HL-60 (cell line): ENCODE measurements around the gene USP36.

Experiments
- DNase-seq, 2 experiments: peaks; one replicate each; pipeline ENCODE4 v3.0.0-alpha.2; 2010 to 2020; ENCODE audit warnings: low read depth in 1 of 2, low spot score in 1 of 2
- H3K27ac ChIP-seq: fragments of 250-450 bp; sonication (Bioruptor Pico); replicated peaks from 2 replicates; pipeline ENCODE4 v1.5.1; 2020; ENCODE audit warnings: mild to moderate bottlenecking, moderate library complexity
- H3K27me3 ChIP-seq: fragments of 250-450 bp; sonication (Bioruptor Pico); 2 replicates; pipeline ENCODE4 v1.5.1; 2021; ENCODE audit warnings: mild to moderate bottlenecking, moderate library complexity; ENCODE audit not compliant: insufficient read depth, poor library complexity, severe bottlenecking
- H3K4me3 ChIP-seq: replicated peaks from 2 replicates; pipeline ENCODE4 v1.5.1; 2011; ENCODE audit warnings: mild to moderate bottlenecking, control low read depth, low read length; ENCODE audit not compliant: insufficient read depth
- GABPA ChIP-seq: IDR thresholded peaks from 2 replicates; pipeline ENCODE4 v1.6.1; 2012; ENCODE audit warnings: low read depth
- POLR2AphosphoS5 ChIP-seq: IDR thresholded peaks from 2 replicates; pipeline ENCODE4 v1.6.1; 2012; ENCODE audit warnings: low read depth
- SPI1 ChIP-seq: IDR thresholded peaks from 2 replicates; pipeline ENCODE4 v1.6.1; 2012; ENCODE audit warnings: low read depth, mild to moderate bottlenecking, borderline replicate concordance
- TF ChIP-seq, protein P1 (sequence below): IDR thresholded peaks from 2 replicates; pipeline ENCODE4 v1.6.1; 2012; ENCODE audit warnings: low read depth; ENCODE audit not compliant: insufficient replicate concordance
- TF ChIP-seq, protein P2 (sequence below): IDR thresholded peaks from one replicate; pipeline ENCODE4 v1.5.1; 2011; ENCODE audit warnings: low read length, control low read depth, inconsistent platforms; ENCODE audit not compliant: insufficient read depth

Gene USP36

DNA sequence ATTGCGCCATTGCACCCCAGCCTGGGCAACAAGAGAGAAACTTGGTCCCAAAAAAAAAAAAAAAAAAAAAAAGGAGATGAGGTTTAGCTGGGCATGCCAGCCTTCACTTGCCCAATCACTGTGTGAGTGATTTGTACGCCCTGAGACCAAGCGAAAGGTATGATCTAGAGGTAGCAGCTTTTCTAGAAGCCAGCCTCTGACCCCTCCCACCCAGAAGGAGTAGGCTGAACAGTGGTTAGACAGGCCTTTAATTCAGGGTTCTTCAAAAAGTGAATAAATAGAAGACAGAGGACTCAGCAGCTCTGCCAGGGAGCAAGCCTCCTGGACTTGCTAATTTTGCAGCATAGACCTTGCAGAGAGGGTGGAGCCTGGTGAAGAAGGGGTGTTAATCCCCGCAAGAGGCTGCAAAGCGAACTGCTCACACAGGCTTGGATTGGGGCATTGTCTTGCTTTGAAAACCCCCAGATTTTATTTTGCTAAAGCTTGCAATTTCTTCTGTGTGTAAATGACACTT, 51.4 kb downstream of the USP36 start:
- DNase-seq: no peak
- Histone ChIP-seq H3K4me3 (no peak overlapping the region), H3K27ac (no peak overlapping the region), H3K27me3 (no peaks in the 10 kb centered on the region)
- TF ChIP-seq, protein P1, sequence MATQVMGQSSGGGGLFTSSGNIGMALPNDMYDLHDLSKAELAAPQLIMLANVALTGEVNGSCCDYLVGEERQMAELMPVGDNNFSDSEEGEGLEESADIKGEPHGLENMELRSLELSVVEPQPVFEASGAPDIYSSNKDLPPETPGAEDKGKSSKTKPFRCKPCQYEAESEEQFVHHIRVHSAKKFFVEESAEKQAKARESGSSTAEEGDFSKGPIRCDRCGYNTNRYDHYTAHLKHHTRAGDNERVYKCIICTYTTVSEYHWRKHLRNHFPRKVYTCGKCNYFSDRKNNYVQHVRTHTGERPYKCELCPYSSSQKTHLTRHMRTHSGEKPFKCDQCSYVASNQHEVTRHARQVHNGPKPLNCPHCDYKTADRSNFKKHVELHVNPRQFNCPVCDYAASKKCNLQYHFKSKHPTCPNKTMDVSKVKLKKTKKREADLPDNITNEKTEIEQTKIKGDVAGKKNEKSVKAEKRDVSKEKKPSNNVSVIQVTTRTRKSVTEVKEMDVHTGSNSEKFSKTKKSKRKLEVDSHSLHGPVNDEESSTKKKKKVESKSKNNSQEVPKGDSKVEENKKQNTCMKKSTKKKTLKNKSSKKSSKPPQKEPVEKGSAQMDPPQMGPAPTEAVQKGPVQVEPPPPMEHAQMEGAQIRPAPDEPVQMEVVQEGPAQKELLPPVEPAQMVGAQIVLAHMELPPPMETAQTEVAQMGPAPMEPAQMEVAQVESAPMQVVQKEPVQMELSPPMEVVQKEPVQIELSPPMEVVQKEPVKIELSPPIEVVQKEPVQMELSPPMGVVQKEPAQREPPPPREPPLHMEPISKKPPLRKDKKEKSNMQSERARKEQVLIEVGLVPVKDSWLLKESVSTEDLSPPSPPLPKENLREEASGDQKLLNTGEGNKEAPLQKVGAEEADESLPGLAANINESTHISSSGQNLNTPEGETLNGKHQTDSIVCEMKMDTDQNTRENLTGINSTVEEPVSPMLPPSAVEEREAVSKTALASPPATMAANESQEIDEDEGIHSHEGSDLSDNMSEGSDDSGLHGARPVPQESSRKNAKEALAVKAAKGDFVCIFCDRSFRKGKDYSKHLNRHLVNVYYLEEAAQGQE: no peak
- TF ChIP-seq GABPA (no peak), POLR2AphosphoS5 (no peak), SPI1 (no peak)
- TF ChIP-seq, protein P2, sequence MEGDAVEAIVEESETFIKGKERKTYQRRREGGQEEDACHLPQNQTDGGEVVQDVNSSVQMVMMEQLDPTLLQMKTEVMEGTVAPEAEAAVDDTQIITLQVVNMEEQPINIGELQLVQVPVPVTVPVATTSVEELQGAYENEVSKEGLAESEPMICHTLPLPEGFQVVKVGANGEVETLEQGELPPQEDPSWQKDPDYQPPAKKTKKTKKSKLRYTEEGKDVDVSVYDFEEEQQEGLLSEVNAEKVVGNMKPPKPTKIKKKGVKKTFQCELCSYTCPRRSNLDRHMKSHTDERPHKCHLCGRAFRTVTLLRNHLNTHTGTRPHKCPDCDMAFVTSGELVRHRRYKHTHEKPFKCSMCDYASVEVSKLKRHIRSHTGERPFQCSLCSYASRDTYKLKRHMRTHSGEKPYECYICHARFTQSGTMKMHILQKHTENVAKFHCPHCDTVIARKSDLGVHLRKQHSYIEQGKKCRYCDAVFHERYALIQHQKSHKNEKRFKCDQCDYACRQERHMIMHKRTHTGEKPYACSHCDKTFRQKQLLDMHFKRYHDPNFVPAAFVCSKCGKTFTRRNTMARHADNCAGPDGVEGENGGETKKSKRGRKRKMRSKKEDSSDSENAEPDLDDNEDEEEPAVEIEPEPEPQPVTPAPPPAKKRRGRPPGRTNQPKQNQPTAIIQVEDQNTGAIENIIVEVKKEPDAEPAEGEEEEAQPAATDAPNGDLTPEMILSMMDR: no peak

DNA sequence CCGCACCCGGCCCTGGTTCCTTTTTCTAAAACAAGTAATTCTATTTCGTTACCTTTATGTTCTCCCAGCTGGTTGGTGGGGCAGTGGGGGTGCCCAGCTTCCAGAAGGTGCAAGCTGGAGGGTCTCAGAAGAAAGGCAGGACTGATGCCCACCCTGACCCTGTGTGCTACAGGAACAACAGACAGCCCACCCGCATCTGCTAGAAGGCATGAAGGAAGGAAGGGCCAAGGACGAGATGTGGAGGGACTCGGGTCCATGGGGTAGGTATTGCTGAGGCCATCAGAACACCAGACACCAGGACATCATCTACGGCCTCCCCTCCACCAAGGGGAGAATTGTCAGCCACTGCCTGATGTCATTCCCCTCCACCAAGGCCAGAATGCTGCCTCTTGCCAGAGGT, 52.2 kb downstream of the USP36 start:
- Histone ChIP-seq H3K27me3 (no peaks in the 10 kb centered on the region), H3K27ac (no peak overlapping the region), H3K4me3 (no peak overlapping the region)
- TF ChIP-seq, protein P1: no peak
- no peak for TF ChIP-seq GABPA
- no peak for TF ChIP-seq SPI1
- no peak for TF ChIP-seq POLR2AphosphoS5
- TF ChIP-seq, protein P2: no peak
- DNase-seq: no peak

DNA sequence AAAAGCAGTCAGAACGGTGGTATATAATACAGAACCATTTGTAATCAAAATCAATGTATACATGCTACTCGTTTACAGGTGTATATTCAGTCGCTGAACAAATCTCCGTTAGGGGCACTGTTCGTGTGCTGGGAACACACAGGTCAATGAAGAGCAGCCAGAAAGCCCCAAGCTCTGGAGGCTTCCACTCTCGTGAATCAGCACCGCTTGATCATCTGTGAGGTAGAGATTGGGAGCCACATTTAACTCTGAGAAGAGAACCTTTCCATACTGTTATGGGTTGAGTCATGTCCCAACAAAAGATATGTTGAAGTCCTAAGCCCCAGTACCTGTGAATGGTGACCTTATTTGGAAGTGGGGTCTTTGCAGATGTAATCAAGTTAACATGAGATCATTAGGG, 53.2 kb downstream of the USP36 start:
- no peak for TF ChIP-seq GABPA
- Histone ChIP-seq H3K27ac (no peak overlapping the region), H3K27me3 (no peaks in the 10 kb centered on the region), H3K4me3 (no peak overlapping the region)
- DNase-seq: no peak

DNA sequence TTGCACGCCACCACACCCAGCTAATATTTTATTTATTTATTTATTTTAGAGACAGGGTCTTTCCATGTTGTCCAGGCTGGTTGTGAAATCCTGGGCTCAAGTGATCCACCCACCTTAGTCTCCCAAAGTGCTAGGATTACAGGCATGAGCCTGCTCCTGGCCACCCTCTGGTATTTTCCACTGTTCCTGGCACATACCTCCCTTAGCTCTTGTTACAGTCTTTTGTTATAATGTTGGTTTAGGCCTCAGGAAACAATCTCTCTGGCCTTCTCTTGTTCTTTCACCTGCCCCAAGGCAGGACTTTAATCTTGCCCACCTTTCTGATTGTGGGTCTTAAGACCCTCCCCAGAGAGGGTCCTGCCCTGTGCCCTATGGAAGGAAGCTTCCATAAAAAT, 55.0 kb downstream of the USP36 start:
- H3K27ac ChIP-seq: no peak overlapping the region
- H3K27me3 ChIP-seq: no peaks in the 10 kb centered on the region

More for the DNA sequence above, 55.0 kb downstream of the USP36 start:
- H3K4me3 ChIP-seq: no peak overlapping the region
- DNase-seq: no peak
- TF ChIP-seq SPI1: no peak
- no peak for TF ChIP-seq POLR2AphosphoS5
- TF ChIP-seq, protein P1: no peak
- TF ChIP-seq GABPA: no peak
- TF ChIP-seq, protein P2: no peak
